SIG-M5 (cell line): Measurements from ENCODE around the gene SMAD6.

Experiments
- DNase-seq: peaks from one replicate; lab custom pipeline; 2025; lab: John Stamatoyannopoulos, UW

SMAD6 gene

DNA sequence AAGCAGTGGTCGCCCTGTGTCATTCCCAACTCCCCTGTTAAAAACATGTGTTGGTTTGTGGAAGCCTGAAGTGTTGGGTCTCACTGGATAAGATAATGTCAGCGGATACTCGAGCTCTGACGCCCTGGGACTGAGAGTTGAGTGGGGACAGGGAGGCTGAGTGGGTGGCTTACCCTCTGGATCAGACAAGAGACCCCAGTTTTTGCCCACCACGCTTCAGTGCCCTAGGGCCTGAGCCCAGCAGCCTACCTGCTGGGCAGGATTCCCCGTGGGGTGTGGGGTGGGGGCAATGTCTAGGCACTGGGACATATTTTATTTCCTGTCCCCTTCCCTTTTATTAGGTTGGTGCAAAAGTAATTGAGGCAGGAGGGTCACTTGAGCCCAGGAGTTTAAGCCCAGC is 75.0 kb downstream of the SMAD6 start:
- DNase-seq = no peak

DNA sequence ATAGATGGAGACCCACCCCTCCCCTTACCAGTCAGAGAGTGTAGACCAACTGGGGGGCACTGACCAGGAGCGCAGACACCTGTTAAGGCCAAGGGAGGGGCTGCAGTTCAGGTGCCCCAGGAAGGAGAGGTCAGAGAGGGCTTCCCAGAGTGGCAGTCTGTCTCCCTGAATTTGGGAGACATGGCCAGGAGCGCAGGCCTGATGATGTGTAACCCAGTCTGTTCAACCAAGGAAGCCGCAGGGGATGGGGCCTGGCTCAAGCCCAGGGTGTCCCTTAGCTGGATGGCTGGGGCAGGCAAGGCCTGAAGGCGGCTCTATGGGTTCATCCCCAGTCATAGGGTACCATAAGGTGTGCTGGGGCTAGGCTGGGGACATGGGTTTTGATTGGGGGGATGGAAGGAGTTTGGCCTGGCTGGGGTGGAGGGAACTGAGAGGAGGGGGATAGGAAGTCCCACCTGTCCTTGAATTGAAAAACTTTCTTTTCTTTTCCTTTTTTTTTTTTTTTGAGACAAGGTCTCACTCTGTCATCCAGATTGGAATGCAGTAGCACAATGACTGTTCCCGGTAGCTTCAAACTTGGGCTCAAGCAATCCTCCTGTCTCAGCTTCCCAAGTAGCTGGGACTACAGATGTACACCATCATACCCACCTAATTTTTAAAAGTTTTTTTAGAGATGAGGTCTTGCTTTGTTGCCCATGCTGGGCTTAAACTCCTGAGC is 75.7 kb downstream of the SMAD6 start:
- DNase-seq = no peak

DNA sequence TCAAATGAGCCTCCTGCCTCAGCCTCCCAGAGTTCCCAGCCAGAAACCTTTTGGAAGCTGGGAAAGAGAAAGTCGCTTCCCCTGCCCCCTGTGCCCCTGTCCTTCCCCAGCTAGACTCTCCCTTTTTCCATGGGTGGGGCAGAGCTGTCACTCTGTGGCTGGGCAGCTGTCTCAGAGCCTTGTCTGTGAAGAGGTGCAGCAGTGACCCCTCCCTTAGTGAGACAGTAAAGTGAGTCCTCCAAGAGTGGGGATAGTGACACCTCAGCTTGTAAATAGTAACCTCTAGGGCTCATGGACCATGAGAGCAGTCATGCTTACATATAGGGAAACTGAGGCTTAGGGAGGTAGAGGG is 76.3 kb downstream of the SMAD6 start:
- no peak for DNase-seq

DNA sequence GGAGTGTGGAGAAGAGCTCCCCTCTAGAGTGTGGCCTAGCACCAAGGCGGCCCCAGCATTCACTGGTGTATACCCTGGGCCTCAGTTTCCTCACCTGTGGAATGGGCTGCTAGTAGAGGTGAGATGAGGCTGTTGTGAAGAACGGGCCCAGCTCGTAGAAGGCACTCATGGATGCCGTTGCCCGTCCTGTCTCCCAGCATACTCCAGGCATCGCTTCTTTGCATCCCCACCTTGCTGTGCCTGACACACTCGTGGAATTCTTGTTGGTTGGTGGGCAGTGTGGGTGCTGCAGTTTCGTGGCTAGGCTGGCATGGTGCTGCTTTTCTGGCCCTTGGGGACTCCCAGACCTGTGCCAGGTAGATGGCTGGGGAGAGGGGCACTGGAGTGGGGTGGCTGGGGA is 76.7 kb downstream of the SMAD6 start:
- no peak for DNase-seq

DNA sequence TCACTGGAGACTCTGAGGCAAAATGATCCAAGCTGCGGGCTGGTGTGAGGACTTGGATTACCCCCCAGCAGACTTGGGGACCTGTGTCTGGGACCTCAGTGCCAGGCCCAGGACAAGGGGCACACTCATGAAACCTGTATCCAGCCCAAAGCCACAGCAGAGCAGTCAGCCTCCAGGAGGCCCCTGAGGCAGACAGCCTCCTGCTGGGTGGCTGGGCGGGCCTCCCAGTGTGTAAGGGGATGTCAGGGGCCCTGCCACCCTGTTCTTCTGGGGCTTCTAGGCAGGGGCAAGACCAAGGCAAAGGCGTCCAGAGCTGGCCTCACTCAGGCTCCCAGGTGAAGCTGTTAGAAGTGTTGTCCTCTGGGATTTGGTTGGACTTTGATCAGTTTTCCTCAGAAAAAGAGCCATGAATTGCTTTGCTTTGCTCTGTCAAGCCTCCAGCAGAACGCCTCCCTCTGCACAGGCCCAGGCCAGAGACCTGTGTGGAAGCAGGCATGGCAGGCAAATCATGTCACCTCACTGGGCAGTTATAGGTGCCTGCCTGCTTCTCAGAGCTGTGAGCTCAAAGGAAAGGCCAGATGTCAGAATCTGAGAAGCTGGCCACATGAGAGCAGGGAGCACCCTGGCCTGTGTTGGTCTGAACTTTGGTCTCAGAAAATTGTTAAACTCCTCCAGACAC is 77.4 kb downstream of the SMAD6 start:
- DNase-seq = no peak

DNA sequence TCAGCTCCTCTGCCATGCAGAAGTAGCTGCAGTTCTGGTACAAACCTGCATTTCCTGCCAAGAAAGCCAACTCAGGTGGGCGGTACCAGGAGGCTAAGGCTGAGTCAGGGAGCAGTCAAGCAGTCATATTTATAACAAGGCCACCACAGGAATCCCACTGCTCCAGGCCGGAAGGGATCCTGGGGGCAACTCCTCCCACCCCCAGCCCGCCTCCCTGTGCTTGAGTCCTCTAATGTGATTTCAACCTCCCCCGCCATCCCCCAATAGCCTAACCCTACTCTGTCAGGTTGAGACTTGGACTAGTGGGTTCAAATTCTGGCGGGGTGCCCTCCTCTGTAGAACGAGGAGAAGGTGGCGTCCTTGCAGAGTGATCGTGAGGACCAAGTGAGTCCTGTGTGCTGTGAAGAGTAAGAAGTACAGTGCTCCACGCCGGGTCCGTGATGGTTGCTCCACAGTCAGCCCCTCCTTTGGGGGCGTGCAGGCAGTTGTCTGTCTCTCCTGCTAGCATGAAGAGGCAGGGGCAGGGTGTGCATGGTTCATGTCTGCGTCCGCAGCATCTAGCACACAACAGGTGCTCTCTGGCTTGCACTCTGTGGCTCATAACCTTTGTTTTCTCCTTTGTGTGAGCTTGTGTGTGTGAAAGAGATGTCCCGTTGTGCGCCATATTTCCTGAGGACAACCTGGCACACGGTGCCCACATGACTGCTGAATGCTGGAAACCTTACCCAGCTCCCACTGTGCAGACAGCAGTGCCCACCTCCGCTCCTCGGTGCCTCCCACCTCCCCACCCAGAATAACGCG is 78.3 kb downstream of the SMAD6 start:
- no peak for DNase-seq

DNA sequence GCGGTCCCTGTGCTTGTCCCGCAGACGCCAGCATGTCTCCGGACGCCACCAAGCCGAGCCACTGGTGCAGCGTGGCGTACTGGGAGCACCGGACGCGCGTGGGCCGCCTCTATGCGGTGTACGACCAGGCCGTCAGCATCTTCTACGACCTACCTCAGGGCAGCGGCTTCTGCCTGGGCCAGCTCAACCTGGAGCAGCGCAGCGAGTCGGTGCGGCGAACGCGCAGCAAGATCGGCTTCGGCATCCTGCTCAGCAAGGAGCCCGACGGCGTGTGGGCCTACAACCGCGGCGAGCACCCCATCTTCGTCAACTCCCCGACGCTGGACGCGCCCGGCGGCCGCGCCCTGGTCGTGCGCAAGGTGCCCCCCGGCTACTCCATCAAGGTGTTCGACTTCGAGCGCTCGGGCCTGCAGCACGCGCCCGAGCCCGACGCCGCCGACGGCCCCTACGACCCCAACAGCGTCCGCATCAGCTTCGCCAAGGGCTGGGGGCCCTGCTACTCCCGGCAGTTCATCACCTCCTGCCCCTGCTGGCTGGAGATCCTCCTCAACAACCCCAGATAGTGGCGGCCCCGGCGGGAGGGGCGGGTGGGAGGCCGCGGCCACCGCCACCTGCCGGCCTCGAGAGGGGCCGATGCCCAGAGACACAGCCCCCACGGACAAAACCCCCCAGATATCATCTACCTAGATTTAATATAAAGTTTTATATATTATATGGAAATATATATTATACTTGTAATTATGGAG is 79.1 kb downstream of the SMAD6 start:
- no peak for DNase-seq

DNA sequence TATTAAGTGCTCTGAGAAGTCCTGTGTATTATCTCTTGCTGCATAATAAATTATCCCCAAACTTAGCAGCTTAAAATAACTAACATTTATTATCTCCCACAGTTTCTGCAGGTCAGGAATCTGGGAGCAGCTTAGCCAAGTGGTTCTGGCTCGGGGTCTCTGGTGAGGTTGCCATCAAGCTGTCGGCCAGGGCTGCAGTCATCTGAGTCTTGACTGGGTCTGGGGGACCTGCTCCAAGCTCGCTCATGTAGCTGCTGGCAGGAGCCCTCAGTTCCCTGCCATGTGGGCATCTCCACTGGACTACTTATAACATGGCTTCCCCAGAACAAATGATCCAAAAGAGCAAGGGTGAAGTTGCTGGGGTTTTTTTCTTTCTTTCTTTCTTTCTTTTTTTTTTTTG is 80.7 kb downstream of the SMAD6 start:
- no peak for DNase-seq

DNA sequence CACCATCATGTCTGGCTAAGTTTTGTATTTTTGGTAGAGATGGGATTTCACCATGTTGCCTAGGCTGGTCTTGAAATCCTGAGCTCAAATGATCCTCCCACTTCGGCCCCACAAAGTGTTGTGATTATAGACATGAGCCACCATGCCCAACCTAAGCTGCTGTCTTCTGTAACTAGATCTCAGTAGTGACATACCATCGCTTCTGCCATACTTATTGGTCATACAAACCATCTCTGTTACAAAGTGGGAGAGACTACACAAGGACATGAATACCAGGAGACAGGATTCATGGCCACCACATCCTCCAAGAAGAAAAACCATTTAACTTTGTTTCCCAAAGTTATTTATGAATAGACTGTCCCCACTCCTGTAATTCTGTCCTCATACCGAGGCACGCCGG is 81.3 kb downstream of the SMAD6 start:
- no peak for DNase-seq

DNA sequence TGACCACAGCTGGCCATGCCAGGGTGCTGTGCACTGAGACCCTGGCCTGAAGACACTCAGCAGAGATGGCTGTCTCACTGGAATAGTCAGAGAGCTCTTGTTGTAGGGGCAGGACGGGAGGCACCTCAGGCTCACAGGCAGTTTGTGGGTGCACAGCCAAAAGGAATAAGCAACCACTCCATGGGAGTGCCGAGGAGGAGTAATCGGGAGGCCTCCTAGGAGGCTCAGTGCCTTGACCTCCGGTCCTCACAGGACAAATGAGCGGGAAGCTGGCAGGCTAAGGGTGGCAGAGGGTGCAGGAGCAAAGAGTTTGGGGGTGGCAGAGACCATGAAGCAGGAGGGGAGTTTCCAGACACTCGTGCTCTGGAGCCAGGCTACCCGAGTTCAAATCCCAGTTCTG is 81.7 kb downstream of the SMAD6 start:
- no peak for DNase-seq

DNA sequence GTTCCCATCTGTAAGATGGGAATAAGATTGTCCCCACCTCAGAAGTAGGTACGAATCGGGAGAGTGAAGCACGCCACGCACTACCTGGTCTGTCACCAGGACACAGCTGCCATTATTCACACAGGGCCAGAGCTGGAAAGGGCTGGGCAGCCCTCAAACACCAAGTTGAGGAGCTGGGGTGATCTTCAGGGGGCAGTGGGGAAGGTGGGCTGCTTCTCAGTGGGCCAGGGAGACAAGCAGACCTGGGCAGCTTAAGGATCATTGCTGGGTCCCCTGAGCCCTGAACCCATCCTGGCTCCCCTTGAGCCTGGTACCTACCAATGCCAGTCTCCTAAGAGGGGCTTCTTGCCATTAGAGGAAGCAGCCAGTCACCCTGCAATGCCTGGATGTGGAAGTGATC is 82.1 kb downstream of the SMAD6 start:
- no peak for DNase-seq

DNA sequence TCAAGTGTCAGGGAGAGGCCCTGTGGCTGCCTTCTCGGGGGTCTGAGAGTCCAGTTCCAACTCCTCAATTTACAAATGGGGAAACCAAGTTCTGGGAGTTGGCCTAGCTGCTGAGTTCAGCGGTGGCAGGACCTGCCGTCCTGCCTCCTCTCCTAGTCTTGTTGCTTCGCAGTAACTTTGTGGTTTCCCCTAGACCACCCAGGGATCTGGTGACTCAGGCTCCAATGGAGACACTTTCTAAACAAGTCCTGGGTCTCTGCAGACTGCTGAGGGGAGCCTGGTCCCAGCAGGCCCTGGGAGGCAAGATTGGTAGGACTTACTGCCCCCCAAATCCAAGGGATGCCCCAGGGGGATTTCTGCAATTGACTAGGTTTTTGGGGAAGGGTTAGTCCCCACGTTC is 83.6 kb downstream of the SMAD6 start:
- no peak for DNase-seq

DNA sequence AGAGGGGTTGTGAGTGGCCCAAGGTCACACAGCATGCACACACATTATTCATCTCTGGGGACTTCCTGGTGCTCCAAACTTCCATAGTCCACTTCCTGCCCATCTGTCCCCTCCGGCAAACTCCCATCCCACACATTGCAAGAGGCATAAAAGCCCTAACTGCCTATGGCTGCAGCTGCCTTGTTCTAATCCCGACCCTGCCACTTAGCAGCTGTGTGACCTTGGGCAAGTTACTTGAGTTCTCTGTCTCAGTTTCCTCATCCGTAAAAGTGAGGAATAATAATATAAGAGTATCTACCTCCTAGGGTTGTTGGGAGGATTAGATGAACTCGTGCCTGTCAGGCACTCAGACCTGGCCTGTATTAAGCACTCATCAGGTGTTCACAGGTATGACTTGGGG is 84.2 kb downstream of the SMAD6 start:
- no peak for DNase-seq

DNA sequence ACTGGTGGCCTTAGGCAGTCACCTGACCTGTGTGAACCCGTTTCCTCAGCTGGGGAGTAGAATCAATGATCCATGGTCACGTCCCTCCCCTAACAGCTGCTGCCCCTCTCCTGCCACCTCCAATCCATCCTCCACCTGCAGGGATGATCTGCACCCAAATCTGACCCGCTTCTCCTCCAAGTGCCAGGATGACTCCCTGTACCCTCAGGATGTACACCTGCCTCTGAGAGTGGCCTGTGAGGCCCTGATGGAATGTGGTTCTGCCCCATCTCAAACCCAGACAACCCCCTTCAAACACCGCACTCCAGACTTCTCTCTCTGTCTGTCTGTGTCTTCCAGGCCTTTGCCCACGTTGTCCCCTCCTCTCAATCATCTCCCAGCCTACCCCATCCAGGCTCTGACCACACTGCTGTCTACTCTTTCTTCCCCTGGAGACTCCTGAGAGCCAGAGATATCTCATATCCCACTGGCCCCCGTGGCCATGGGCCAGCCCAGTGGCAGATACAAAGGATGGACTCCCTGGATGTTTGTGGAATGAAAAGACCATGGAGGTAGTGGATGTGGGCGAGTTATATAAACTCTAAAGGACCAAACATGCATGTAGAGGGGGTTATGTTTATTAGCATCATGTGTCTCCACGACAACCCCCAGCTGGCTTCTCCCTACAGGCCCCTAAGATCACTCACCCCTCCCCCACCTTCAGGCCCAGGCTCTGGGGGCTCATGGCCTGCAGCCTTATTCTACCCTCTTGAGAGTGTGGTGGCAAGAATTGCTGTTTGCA is 84.9 kb downstream of the SMAD6 start:
- no peak for DNase-seq

DNA sequence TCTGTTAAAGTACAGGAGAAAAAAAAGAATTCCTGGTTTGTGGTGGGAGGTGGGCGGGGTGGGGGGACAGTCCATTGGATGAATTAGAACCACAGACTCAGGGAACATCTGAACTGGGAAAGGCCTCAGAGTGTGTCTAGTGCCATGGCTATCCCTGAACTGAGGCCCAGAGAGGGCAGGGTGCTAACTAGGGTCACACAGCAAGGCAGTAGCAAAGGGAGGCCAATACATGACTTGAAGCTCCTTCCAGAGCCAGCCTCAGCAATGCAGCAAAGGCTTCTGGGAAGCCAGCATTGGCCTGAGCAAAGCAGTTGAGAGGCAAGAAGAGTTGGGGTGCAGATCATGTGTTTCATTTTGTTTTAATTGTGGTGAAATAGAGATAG is 85.4 kb downstream of the SMAD6 start:
- no peak for DNase-seq

DNA sequence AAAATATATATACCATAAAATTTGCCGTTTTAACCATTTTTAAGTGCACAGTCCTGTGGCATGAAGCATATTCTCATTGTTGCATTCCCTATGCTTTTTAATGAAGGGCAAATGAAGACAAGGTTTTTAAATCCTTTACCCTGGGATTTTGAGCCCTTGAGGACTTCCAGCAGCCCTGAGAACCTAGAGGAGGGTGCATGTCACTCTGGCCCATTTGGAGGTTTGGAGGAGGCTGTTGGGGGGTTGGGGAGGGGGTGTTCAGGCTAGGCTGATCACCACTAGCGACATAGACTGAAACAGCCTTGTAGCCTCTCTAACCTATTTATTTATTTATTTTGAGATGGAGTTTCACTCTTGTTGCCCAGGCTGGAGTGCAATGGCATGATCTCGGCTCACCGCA is 86.0 kb downstream of the SMAD6 start:
- no peak for DNase-seq

DNA sequence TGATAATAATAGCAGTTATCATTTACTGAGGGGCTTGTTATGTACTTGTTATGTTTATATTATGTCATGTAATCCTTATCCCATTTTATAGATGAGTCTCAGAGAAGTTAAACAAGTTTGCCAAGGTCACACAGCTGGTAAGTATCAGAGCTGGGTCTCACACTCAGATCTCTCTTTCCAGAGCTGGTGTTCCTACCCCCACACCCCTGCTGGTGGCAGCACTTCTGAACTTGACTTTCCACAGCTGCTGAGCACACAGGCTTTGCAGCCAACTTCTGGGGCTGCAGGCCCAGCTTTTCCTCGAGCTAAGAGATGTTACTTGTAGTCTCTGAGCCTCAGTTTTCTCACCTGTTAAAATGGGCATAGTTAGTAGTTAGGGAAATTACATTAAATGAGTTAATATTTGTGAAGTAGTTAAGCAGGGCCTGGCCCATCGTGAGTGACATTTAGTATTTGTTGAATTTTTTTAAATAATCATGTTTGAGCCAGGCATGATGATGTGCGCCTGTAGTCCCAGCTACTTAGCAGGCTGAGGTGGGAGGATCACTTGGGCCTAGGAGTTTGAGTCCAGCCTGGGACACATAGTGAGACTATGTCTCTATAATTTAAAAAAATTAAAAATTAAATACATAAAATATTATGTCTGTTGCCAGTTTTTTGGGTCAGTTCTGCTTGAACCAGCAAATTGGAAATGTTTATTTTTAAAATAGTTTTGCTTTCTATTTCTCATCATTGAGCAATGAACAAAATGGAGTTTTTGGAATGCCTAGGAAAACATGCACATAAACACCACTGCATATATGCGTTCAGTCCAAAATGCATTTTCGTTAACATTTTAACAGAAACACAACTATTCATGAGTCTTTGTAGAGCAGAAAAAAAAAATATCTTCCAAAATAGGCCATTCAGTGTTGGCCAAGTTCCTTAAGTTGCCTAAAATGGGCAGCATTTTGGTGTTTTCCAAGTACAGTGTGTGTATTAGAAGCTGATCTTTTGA is 87.3 kb downstream of the SMAD6 start:
- DNase-seq = no peak

DNA sequence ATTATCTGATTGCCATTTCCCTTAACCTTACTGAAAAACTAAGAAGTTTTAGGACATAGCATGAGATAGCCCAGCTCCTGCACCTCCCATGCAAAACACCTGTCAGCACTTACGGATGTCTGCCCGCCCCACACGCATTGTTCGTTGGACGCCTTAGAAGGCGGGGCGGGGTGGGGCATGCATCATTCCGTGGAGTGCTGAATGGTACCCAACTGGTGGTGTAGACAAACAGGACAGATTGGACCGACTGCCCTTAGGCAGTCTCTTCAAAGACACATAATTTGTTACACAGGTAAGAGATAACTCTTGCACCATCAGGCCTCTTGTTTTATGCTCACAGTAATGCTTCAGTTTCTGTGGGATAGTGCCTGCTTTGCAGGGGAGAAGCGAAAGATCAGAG is 93.8 kb downstream of the SMAD6 start:
- DNase-seq = no peak

DNA sequence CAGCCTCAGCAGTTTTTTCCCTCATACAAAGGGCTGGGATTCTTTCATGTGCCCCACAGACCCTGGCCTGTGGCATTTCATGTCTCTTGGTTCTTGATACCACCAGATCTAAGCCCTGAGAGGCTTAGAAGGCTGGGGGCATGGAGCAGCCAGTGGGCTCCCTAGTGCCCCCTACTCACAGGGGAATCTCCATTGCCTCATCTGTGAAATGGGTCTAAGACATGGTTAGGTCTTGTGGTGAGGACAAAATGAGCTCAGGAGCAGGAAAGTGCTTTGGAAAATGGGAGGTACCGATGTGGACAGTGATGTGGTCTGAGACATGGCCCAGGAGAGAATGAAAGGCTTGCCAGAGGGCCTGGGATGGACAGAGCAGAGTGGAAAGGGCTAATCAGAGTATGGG is 94.3 kb downstream of the SMAD6 start:
- DNase-seq = no peak

DNA sequence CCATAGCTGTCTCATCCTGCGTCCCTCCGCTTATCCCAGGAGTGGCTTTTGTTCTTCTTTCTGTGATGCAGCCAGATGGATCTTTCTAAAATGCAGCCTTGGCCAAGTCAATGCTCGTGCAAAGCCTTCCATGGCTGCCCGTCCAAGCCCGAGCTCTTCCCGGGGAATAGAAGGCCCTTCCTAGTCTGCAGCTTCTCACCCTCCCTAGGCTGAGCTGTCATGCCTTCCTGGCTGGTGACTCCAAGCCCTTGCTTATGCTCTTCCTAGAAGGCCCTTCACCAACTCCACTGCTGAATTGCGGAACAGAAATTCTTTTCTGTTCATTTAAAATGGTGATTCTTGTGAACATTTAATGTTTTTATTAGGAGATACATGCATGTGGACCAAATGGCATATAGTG is 95.9 kb downstream of the SMAD6 start:
- DNase-seq = no peak
